SK-N-SH (cell line): ENCODE results near the gene IGF2R. TPM values are rescaled to one million over a fixed set of nuclear protein-coding genes. Genes with fewer than 3 reads are reported as not detected.

ENCODE experiments used
- CTCF ChIA-PET: fragments of 300-600, 350-600 bp; formaldehyde crosslinking; extraction: SDS; loops from one replicate; lab custom pipeline; 2021; lab: Yijun Ruan, JAX
- POLR2A ChIA-PET: fragments of 350-600 bp; sonication (Branson Sonifier 250); formaldehyde crosslinking; extraction: SDS; loops from one replicate; lab custom pipeline; 2020; ENCODE audit warnings: antibody characterized with exemption, inconsistent platforms; lab: Yijun Ruan, JAX
- DNase-seq: peaks from one replicate; pipeline ENCODE4 v3.0.0; 2012
- H2AFZ ChIP-seq: fragments of 200-600 bp; sonication (generic); 2 replicates; pipeline ENCODE4 v1.8.1; 2016; ENCODE audit warnings: antibody characterized with exemption, mild to moderate bottlenecking, low read depth
- H3F3A ChIP-seq: fragments of 200-600 bp; sonication (generic); replicated peaks from 2 replicates; pipeline ENCODE3; 2016; ENCODE audit warnings: antibody characterized with exemption, mild to moderate bottlenecking; ENCODE audit not compliant: insufficient read depth
- H3K27ac ChIP-seq, 2 experiments: fragments of 200-500 bp in 1 of 2; fragments of 200-600 bp in 1 of 2; sonication (Bioruptor generic) in 1 of 2; sonication (generic), shearing (Covaris generic) in 1 of 2; 2 replicates each; pipeline versions ENCODE4 v1.5.1 to v1.6.1; 2014 to 2016; ENCODE audit warnings: low read depth in 2 of 2, inconsistent platforms in 1 of 2, low read length in 1 of 2, mild to moderate bottlenecking in 1 of 2, mixed read lengths in 1 of 2
- H3K27me3 ChIP-seq: fragments of 200-600 bp; sonication (generic), shearing (Covaris generic); 2 replicates; pipeline ENCODE4 v1.6.1; 2016; ENCODE audit warnings: mixed run types; ENCODE audit not compliant: insufficient read depth
- H3K36me3 ChIP-seq, 2 experiments: fragments of 200-500 bp in 1 of 2; fragments of 200-600 bp in 1 of 2; sonication (Bioruptor generic) in 1 of 2; sonication (generic) in 1 of 2; replicated peaks in 1 of 2; 2 replicates each; pipeline versions ENCODE3 to v1.5.1; 2014 to 2016; ENCODE audit warnings: low read length in 1 of 2, mild to moderate bottlenecking in 1 of 2; ENCODE audit not compliant: insufficient read depth in 2 of 2, control insufficient read depth in 1 of 2
- H3K4me1 ChIP-seq, 2 experiments: fragments of 200-500 bp in 1 of 2; fragments of 200-600 bp in 1 of 2; sonication (Bioruptor generic) in 1 of 2; sonication (generic), shearing (Covaris generic) in 1 of 2; 2 replicates each; pipeline versions ENCODE4 v1.5.1 to v1.6.1; 2014 to 2016; ENCODE audit warnings: low read depth in 1 of 2, low read length in 1 of 2, mixed run types in 1 of 2; ENCODE audit not compliant: insufficient read depth in 2 of 2, control insufficient read depth in 1 of 2
- H3K4me2 ChIP-seq: fragments of 200-600 bp; sonication (generic), shearing (Covaris generic); 2 replicates; pipeline ENCODE4 v1.6.1; 2017; ENCODE audit warnings: mixed run types
- H3K4me3 ChIP-seq, 2 experiments: fragments of 200-500 bp in 1 of 2; fragments of 200-600 bp in 1 of 2; sonication (Bioruptor generic) in 1 of 2; sonication (generic), shearing (Covaris generic) in 1 of 2; 2 replicates each; pipeline versions ENCODE4 v1.5.1 to v1.8.1; 2014 to 2016; ENCODE audit warnings: low read depth in 2 of 2, inconsistent platforms in 1 of 2, low read length in 1 of 2, mild to moderate bottlenecking in 1 of 2, mixed read lengths in 1 of 2, moderate library complexity in 1 of 2
- H3K79me2 ChIP-seq: fragments of 200-600 bp; sonication (generic); 2 replicates; pipeline ENCODE4 v1.8.1; 2017; ENCODE audit warnings: mild to moderate bottlenecking; ENCODE audit not compliant: insufficient read depth
- H3K9ac ChIP-seq: fragments of 200-600 bp; sonication (generic); 2 replicates; pipeline ENCODE4 v1.6.1; 2017; ENCODE audit warnings: mixed run types
- H3K9me2 ChIP-seq: fragments of 200-600 bp; sonication (generic); 2 replicates; pipeline ENCODE4 v1.6.1; 2017; ENCODE audit warnings: mixed run types
- H3K9me3 ChIP-seq: fragments of 200-600 bp; sonication (generic); 2 replicates; pipeline ENCODE4 v1.6.1; 2017; ENCODE audit warnings: mixed run types, mild to moderate bottlenecking, moderate library complexity
- H4K20me1 ChIP-seq: fragments of 200-600 bp; sonication (generic); 2 replicates; pipeline ENCODE4 v1.6.1; 2017; ENCODE audit warnings: mild to moderate bottlenecking, mixed run types; ENCODE audit not compliant: insufficient read depth
- ELF1 ChIP-seq: IDR thresholded peaks from 2 replicates; pipeline ENCODE4 v1.4.0; 2012
- FOXJ3 ChIP-seq: sonication (generic); formaldehyde crosslinking; IDR thresholded peaks from 2 replicates; pipeline ENCODE4 v1.5.1; 2020; ENCODE audit warnings: mild to moderate bottlenecking, missing genetic modification reagents
- GABPA ChIP-seq: IDR thresholded peaks from 2 replicates; pipeline ENCODE4 v1.4.0; 2012; ENCODE audit warnings: low read depth, mild to moderate bottlenecking
- GATA2 ChIP-seq: sonication (generic); formaldehyde crosslinking; IDR thresholded peaks from 2 replicates; pipeline ENCODE4 v1.5.0; 2020; ENCODE audit warnings: mild to moderate bottlenecking, missing genetic modification reagents
- JUND ChIP-seq: IDR thresholded peaks from 2 replicates; pipeline ENCODE4 v1.4.0; 2012
- MEF2A ChIP-seq: IDR thresholded peaks from 2 replicates; pipeline ENCODE4 v1.4.0; 2012; ENCODE audit warnings: low read depth, borderline replicate concordance
- POLR2AphosphoS5 ChIP-seq: IDR thresholded peaks from 2 replicates; pipeline ENCODE4 v1.6.1; 2012; ENCODE audit warnings: low read depth, low read length
- RAD21 ChIP-seq: IDR thresholded peaks from 2 replicates; pipeline ENCODE4 v1.6.1; 2012; ENCODE audit warnings: mild to moderate bottlenecking, low read length
- RCOR1 ChIP-seq: fragments of 150-350 bp; IDR thresholded peaks from 2 replicates; pipeline ENCODE4 v1.6.1; 2017; ENCODE audit warnings: antibody characterized with exemption, low read length
- RFX5 ChIP-seq: IDR thresholded peaks from 2 replicates; pipeline ENCODE4 v1.6.1; 2012; ENCODE audit warnings: mild to moderate bottlenecking, improper control_type of control experiment, low read length
- SMC3 ChIP-seq: IDR thresholded peaks from 2 replicates; pipeline ENCODE4 v1.6.1; 2012; ENCODE audit warnings: low read depth, low read length, improper control_type of control experiment
- TAF1 ChIP-seq: IDR thresholded peaks from 2 replicates; pipeline ENCODE4 v1.6.1; 2012; ENCODE audit warnings: low read depth, mild to moderate bottlenecking, low read length, moderate library complexity, borderline replicate concordance
- TEAD4 ChIP-seq: IDR thresholded peaks from 2 replicates; pipeline ENCODE4 v1.4.0; 2012; ENCODE audit warnings: mild to moderate bottlenecking, borderline replicate concordance; ENCODE audit not compliant: insufficient read depth
- WGBS: methylation state at CpG from one replicate; pipeline ENCODE4 v1.1.6; 2017; ENCODE audit warnings: low lambda C conversion rate; 5-methylcytosine and 5-hydroxymethylcytosine counted together
- polyA plus RNA-seq, 3 experiments: library from polyadenylated mRNA; depleted of rRNA; stranded (reverse); fragments of >200 nt; gene quantifications; 2 replicates each; pipeline ENCODE4 v1.2.3, GENCODE V29; 2012
- TF ChIP-seq, protein P1 (sequence below): IDR thresholded peaks from 2 replicates; pipeline ENCODE4; 2012
- TF ChIP-seq, protein P2 (sequence below): fragments of 150-350 bp; IDR thresholded peaks from 2 replicates; pipeline ENCODE4 v1.6.1; 2017; ENCODE audit warnings: antibody characterized with exemption, low read length, low read depth, borderline replicate concordance
- TF ChIP-seq, protein P3 (sequence below): IDR thresholded peaks from 2 replicates; pipeline ENCODE4 v1.4.0; 2012; ENCODE audit warnings: low read depth, borderline replicate concordance
- TF ChIP-seq, protein P4 (sequence below): IDR thresholded peaks from 2 replicates; pipeline ENCODE4 v1.4.0; 2012; ENCODE audit warnings: low read depth, borderline replicate concordance
- TF ChIP-seq, protein P5 (sequence below): fragments of 150-350 bp; IDR thresholded peaks from 2 replicates; pipeline ENCODE4 v1.6.1; 2016; ENCODE audit warnings: mild to moderate bottlenecking, low read depth, low read length

IGF2R gene
- polyA plus RNA-seq, 1 of the 3 experiments (the other 2 are of a cell fraction), result 45.0 TPM

DNA sequence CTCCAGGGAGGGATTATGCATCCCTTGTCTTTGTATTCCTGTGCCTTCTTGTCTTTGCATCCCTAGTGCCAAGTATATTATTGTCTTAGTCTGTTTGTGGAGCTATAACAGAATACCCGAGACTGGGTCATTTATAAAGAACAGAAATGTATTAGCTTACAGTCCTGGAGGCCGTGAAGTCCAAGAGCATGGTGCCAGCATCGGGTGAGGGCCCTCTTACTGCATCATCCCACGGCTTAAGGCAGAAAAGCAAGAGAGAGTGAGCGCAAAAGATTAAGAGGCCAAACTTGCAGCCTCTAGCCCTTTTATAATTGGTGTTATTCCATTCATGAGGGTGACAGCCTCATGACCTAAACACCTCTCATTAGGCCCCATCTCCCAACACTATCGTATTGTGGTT lies 8.4 kb upstream of the IGF2R start:
- H3K9ac ChIP-seq, result no peak overlapping the region
- TF ChIP-seq FOXJ3 (CRISPR knock-in tag) (no peak), TEAD4 (no peak), SMC3 (no peak), RCOR1 (no peak), JUND (no peak), GATA2 (CRISPR knock-in tag) (no peak), POLR2AphosphoS5 (no peak), GABPA (no peak), ELF1 (no peak), RAD21 (no peak), MEF2A (no peak), RFX5 (no peak)
- TF ChIP-seq, protein P1, sequence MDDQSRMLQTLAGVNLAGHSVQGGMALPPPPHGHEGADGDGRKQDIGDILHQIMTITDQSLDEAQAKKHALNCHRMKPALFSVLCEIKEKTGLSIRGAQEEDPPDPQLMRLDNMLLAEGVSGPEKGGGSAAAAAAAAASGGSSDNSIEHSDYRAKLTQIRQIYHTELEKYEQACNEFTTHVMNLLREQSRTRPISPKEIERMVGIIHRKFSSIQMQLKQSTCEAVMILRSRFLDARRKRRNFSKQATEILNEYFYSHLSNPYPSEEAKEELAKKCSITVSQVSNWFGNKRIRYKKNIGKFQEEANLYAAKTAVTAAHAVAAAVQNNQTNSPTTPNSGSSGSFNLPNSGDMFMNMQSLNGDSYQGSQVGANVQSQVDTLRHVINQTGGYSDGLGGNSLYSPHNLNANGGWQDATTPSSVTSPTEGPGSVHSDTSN, result no peak
- TF ChIP-seq, protein P2, sequence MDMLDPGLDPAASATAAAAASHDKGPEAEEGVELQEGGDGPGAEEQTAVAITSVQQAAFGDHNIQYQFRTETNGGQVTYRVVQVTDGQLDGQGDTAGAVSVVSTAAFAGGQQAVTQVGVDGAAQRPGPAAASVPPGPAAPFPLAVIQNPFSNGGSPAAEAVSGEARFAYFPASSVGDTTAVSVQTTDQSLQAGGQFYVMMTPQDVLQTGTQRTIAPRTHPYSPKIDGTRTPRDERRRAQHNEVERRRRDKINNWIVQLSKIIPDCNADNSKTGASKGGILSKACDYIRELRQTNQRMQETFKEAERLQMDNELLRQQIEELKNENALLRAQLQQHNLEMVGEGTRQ, result no peak
- TF ChIP-seq, protein P3, sequence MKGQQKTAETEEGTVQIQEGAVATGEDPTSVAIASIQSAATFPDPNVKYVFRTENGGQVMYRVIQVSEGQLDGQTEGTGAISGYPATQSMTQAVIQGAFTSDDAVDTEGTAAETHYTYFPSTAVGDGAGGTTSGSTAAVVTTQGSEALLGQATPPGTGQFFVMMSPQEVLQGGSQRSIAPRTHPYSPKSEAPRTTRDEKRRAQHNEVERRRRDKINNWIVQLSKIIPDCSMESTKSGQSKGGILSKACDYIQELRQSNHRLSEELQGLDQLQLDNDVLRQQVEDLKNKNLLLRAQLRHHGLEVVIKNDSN, result no peak
- no peaks in the 10 kb centered on the region for H3K9me3 ChIP-seq
- H3K9me2 ChIP-seq, result no peaks in the 10 kb centered on the region
- 57% methylated on average over 6 of the region's 6 CpGs for WGBS
- no peaks in the 10 kb centered on the region for H3F3A ChIP-seq
- ChIA-PET CTCF (no interaction called here), POLR2A (no interaction called here)
- no peaks in the 10 kb centered on the region for H3K36me3 ChIP-seq
- no peak overlapping the region for H2AFZ ChIP-seq
- no peak overlapping the region for H3K4me2 ChIP-seq
- H3K79me2 ChIP-seq, result no peaks in the 10 kb centered on the region
- no peak overlapping the region for H3K27ac ChIP-seq
- H3K27me3 ChIP-seq, result no peaks in the 10 kb centered on the region; the same call in 1 of the 2 replicates
- no peak for DNase-seq
- H4K20me1 ChIP-seq, result no peaks in the 10 kb centered on the region
- H3K4me1 ChIP-seq, result no peaks in the 10 kb centered on the region
- no peak overlapping the region for H3K4me3 ChIP-seq

DNA sequence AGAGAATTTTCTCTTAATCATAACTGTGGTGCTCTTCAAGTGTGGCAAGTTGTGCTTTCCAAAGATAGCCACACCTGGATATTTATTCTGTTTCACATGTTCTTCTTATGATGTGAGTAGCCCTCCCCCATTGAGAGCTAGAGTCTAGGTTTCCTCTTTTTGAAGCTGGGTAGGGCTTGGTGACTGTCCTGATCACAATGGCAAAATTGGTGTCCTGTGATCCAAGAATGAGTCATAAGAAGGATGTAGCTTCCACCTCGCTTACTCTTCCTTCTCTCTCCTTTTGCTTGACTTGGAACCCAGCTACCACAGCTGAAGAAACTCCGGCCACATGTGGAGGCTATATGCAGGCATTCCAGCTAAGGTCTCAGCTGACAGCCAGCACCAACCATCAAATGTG lies 7.4 kb upstream of the IGF2R start:
- CTCF ChIA-PET, result no interaction called here
- Histone ChIP-seq H3F3A (no peaks in the 10 kb centered on the region), H3K9ac (no peak overlapping the region), H3K9me2 (no peaks in the 10 kb centered on the region), H3K27ac (no peak overlapping the region), H2AFZ (no peak overlapping the region), H3K4me3 (no peak overlapping the region), H3K79me2 (no peaks in the 10 kb centered on the region), H3K27me3 (no peaks in the 10 kb centered on the region; the same call in 1 of the 2 replicates), H4K20me1 (no peaks in the 10 kb centered on the region), H3K9me3 (no peaks in the 10 kb centered on the region), H3K4me1 (no peaks in the 10 kb centered on the region), H3K4me2 (no peak overlapping the region), H3K36me3 (no peaks in the 10 kb centered on the region)
- POLR2A ChIA-PET, result no interaction called here
- DNase-seq, result no peak
- TF ChIP-seq, protein P4, sequence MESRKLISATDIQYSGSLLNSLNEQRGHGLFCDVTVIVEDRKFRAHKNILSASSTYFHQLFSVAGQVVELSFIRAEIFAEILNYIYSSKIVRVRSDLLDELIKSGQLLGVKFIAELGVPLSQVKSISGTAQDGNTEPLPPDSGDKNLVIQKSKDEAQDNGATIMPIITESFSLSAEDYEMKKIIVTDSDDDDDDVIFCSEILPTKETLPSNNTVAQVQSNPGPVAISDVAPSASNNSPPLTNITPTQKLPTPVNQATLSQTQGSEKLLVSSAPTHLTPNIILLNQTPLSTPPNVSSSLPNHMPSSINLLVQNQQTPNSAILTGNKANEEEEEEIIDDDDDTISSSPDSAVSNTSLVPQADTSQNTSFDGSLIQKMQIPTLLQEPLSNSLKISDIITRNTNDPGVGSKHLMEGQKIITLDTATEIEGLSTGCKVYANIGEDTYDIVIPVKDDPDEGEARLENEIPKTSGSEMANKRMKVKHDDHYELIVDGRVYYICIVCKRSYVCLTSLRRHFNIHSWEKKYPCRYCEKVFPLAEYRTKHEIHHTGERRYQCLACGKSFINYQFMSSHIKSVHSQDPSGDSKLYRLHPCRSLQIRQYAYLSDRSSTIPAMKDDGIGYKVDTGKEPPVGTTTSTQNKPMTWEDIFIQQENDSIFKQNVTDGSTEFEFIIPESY, result no peak
- TF ChIP-seq, protein P5, sequence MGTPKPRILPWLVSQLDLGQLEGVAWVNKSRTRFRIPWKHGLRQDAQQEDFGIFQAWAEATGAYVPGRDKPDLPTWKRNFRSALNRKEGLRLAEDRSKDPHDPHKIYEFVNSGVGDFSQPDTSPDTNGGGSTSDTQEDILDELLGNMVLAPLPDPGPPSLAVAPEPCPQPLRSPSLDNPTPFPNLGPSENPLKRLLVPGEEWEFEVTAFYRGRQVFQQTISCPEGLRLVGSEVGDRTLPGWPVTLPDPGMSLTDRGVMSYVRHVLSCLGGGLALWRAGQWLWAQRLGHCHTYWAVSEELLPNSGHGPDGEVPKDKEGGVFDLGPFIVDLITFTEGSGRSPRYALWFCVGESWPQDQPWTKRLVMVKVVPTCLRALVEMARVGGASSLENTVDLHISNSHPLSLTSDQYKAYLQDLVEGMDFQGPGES, result no peak
- no peak for TF ChIP-seq TAF1
- 31% methylated on average over 2 of the region's 2 CpGs for WGBS
